Measurements from ENCODE around the gene RANBP10.

Gene RANBP10

DNA sequence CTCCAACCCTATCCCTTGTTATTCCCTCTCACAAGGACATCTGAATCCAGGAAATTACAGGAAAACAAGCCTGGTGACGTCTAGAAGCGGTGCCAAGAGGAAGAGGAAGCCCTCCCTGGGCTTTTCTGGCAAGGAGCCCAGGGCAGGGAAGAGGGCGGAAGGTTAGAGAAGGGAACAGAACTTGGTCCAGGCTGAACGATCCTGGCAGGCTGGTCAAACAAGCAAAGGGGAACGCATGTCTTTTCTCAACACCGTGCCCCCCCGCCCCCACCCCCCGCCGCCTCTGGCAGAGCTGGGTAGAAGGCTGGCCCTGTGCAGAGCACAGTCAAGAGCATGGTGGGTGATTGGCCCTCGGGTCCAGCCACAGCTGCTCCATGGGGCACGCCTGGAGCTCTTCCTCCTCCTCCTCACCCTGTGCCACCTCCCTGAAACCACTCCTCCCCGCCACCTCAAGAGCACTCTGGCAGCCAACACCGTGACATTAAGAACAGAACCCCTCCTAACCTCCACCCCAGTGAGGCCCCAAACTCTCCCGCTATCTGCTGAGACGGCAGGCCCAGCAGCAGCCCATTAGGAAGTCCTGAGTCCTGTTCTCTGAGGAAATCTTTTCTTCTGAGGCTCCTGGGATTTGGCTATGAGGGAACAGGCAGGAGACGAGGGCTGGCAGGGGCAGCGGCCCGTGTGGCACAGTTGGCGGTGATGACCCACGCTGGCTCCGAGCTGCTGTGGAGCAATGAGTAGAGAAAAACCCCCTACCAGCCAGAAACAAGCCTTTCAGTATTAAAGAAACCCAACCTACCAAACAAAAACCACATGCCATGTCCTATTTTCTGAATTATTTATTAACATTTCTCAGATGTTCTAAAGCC is 132.4 kb downstream of the RANBP10 start:
- no peak for DNase-seq (ENCODE audit: low read depth)
- H3K4me3 ChIP-seq (ENCODE audit: low read length), result no peak overlapping the region
- TF ChIP-seq, protein P1, sequence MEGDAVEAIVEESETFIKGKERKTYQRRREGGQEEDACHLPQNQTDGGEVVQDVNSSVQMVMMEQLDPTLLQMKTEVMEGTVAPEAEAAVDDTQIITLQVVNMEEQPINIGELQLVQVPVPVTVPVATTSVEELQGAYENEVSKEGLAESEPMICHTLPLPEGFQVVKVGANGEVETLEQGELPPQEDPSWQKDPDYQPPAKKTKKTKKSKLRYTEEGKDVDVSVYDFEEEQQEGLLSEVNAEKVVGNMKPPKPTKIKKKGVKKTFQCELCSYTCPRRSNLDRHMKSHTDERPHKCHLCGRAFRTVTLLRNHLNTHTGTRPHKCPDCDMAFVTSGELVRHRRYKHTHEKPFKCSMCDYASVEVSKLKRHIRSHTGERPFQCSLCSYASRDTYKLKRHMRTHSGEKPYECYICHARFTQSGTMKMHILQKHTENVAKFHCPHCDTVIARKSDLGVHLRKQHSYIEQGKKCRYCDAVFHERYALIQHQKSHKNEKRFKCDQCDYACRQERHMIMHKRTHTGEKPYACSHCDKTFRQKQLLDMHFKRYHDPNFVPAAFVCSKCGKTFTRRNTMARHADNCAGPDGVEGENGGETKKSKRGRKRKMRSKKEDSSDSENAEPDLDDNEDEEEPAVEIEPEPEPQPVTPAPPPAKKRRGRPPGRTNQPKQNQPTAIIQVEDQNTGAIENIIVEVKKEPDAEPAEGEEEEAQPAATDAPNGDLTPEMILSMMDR (conservative IDR thresholded peaks at IDR 0.05; ENCODE audit: low read depth, low read length), result no peak

Measured in retinal pigment epithelial cell (primary cell).